ENCODE measurements around the gene ZBTB43.
"Not testable (repeated sequence)": the region's sequence is repeated elsewhere in the genome, so short reads cannot be mapped to it uniquely, and the experiment has no call there.

The ZBTB43 gene

GRCh38 chr9:126791406-126792230 lies 13.2 kb upstream of the ZBTB43 start:
- DNase-seq: no peak

GRCh38 chr9:126793686-126794417 lies 11.0 kb upstream of the ZBTB43 start:
- no peak for DNase-seq

- no peak for DNase-seq
These were observed 10.4 kb upstream of the ZBTB43 start for GRCh38 chr9:126794441-126794840.

- no peak for DNase-seq
These were observed 8.1 kb upstream of the ZBTB43 start for GRCh38 chr9:126796758-126797157.

GRCh38 chr9:126797903-126798302 lies 6.9 kb upstream of the ZBTB43 start:
- DNase-seq: no peak

GRCh38 chr9:126799034-126799433 lies 5.8 kb upstream of the ZBTB43 start:
- no peak for DNase-seq

- no peak for DNase-seq
These were observed 2.4 kb upstream of the ZBTB43 start for GRCh38 chr9:126802318-126803059.

GRCh38 chr9:126804198-126804695 lies 593 bp upstream of the ZBTB43 start:
- DNase-seq: no peak

- peak; percentile 42 to 43 for DNase-seq
These were observed 868 bp downstream of the ZBTB43 start for GRCh38 chr9:126805554-126806262.

- DNase-seq: peak in 1 of 2 experiments; percentile 5
These were observed 1.5 kb downstream of the ZBTB43 start for GRCh38 chr9:126806336-126806735.

GRCh38 chr9:126809068-126809467 lies 4.2 kb downstream of the ZBTB43 start:
- no peak for DNase-seq

- not testable (repeated sequence) for DNase-seq
These were observed 5.4 kb downstream of the ZBTB43 start for GRCh38 chr9:126810221-126810620.

- DNase-seq: no peak
These were observed 8.2 kb downstream of the ZBTB43 start for GRCh38 chr9:126813072-126813471.

GRCh38 chr9:126814091-126814490 lies 9.3 kb downstream of the ZBTB43 start:
- DNase-seq: no peak

- not testable (repeated sequence) for DNase-seq
These were observed 12.8 kb downstream of the ZBTB43 start for GRCh38 chr9:126817615-126818014.

- DNase-seq: no peak
These were observed 13.6 kb downstream of the ZBTB43 start for GRCh38 chr9:126818482-126818881.

- no peak for DNase-seq
These were observed 14.6 kb downstream of the ZBTB43 start for GRCh38 chr9:126819482-126819881.

- no peak for DNase-seq
These were observed 17.4 kb downstream of the ZBTB43 start for GRCh38 chr9:126822278-126822677.

- DNase-seq: no peak
These were observed 18.0 kb downstream of the ZBTB43 start for GRCh38 chr9:126822873-126823272.

GRCh38 chr9:126824052-126824451 lies 19.2 kb downstream of the ZBTB43 start:
- not testable (repeated sequence) for DNase-seq

- DNase-seq: no peak
These were observed 22.4 kb downstream of the ZBTB43 start for GRCh38 chr9:126827227-126827626.

- DNase-seq: no peak
These were observed 24.2 kb downstream of the ZBTB43 start for GRCh38 chr9:126829035-126829434.

- DNase-seq: no peak
These were observed 26.0 kb downstream of the ZBTB43 start for GRCh38 chr9:126830827-126831226.
